Measurements from ENCODE around the gene UBE2Q1. TPM values are rescaled to one million over a fixed set of nuclear protein-coding genes. Genes with fewer than 3 reads are reported as not detected.

The UBE2Q1 gene
- total RNA-seq, 1 experiment from 2014 or later = 52.8 TPM

DNA sequence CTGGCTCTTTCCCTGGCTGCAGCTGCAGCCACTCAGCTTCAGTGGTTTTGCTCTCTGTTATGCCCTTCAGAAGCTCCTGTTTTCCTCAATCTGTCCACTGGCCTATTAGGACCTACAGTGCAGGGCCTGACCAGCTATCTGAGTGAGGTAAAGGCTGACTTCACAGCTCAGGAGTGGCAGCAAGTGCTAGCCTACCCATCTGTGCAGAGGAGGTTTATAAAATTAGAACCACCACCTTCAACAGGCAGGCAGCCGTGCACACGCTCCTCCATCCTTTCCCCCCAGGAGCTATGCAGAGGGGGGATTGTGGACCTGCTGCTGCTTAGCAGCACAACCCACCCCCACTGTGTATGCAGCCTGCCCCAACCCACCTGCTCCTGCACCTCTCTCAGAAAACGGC lies 41.2 kb upstream of the UBE2Q1 start:
- TF ChIP-seq EZH2 (IDR thresholded peaks at IDR 0.05; ENCODE audit: low read depth) = no peak
- TF ChIP-seq, protein P1, sequence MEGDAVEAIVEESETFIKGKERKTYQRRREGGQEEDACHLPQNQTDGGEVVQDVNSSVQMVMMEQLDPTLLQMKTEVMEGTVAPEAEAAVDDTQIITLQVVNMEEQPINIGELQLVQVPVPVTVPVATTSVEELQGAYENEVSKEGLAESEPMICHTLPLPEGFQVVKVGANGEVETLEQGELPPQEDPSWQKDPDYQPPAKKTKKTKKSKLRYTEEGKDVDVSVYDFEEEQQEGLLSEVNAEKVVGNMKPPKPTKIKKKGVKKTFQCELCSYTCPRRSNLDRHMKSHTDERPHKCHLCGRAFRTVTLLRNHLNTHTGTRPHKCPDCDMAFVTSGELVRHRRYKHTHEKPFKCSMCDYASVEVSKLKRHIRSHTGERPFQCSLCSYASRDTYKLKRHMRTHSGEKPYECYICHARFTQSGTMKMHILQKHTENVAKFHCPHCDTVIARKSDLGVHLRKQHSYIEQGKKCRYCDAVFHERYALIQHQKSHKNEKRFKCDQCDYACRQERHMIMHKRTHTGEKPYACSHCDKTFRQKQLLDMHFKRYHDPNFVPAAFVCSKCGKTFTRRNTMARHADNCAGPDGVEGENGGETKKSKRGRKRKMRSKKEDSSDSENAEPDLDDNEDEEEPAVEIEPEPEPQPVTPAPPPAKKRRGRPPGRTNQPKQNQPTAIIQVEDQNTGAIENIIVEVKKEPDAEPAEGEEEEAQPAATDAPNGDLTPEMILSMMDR (conservative IDR thresholded peaks at IDR 0.05) = no peak
- H3K9me2 ChIP-seq (ENCODE audit: insufficient read depth) = no peaks in the 10 kb centered on the region
- intact Hi-C loops (cut with micrococcal nuclease; ENCODE audit: unreplicated experiment) = no loop called here
- no peak for DNase-seq
- ChIA-PET POLR2A (ENCODE audit: unreplicated experiment) (no interaction called here), CTCF (no interaction called here)
- peaks cover 38% of the 10 kb centered on the region for H4K20me1 ChIP-seq (ENCODE audit: insufficient read depth)
- H3K36me3 ChIP-seq (ENCODE audit: low read depth) = peaks cover 38% of the 10 kb centered on the region
- no peak overlapping the region for H3K4me3 ChIP-seq
- H3K79me2 ChIP-seq (ENCODE audit: low read depth) = peaks cover 36% of the 10 kb centered on the region
- H3K27ac ChIP-seq = no peak overlapping the region
- no peak overlapping the region for H2AFZ ChIP-seq
- H3K9me3 ChIP-seq (ENCODE audit: insufficient read depth, low read depth) = no peaks in the 10 kb centered on the region
- no TSS peak for BruUV-seq (replicated peaks)
- H3F3A ChIP-seq (ENCODE audit: insufficient read depth, low read depth) = no peaks in the 10 kb centered on the region
- H3K4me1 ChIP-seq (replicated peaks; ENCODE audit: insufficient read depth) = no peaks in the 10 kb centered on the region
- H3K4me2 ChIP-seq = no peak overlapping the region
- no peaks in the 10 kb centered on the region for H3K27me3 ChIP-seq (ENCODE audit: insufficient read depth, low read depth)

DNA sequence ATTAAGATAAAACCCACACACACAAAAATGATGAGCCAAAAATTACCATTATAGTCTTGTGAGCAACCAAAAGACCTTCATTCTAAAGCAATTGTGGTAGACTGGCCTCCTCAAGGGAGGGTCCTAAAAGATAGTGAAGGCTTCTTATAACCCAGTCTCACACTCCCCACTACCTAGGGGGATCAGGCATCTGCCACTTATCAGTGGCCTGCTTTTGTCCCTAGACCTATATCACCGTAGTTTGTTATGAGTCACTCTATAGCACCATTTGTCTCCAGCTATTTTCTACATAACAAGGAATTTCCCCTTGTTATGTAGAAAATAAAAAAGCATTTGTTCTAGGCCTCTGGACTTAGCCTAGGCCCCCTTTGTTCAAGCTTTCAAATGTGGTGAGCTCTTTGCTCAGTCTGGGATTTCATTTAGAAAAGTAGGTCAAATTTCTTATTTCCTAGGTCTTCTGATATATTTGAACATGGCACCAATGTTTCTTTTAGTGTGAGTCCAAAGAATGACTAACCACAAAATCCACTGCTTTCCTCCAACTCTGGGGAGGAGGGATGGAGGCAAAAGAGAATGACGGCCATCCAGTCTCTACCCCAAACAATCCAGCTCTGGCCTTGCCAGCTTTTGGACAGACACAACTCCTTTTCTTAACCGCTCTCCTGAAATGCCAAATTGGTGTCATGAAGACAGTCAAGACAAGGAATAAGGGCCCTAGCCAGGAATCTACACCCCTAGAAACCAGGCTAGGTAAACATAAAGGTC lies 40.6 kb upstream of the UBE2Q1 start:
- ChIA-PET CTCF (no interaction called here), POLR2A (ENCODE audit: unreplicated experiment) (no interaction called here)
- H3K4me3 ChIP-seq = no peak overlapping the region
- no peaks in the 10 kb centered on the region for H3K27me3 ChIP-seq (ENCODE audit: insufficient read depth, low read depth)
- no peaks in the 10 kb centered on the region for H3K9me3 ChIP-seq (ENCODE audit: insufficient read depth, low read depth)
- no peak overlapping the region for H3K4me2 ChIP-seq
- no peak overlapping the region for H2AFZ ChIP-seq
- H3K79me2 ChIP-seq (ENCODE audit: low read depth) = peaks cover 30% of the 10 kb centered on the region
- intact Hi-C loops (cut with micrococcal nuclease; ENCODE audit: unreplicated experiment) = no loop called here
- no peak overlapping the region for H3K27ac ChIP-seq
- no TSS peak for BruUV-seq (replicated peaks)
- H3K36me3 ChIP-seq (ENCODE audit: low read depth) = peaks cover 42% of the 10 kb centered on the region
- no peaks in the 10 kb centered on the region for H3K9me2 ChIP-seq (ENCODE audit: insufficient read depth)
- TF ChIP-seq EZH2 (IDR thresholded peaks at IDR 0.05; ENCODE audit: low read depth) = no peak
- TF ChIP-seq, protein P1 (conservative IDR thresholded peaks at IDR 0.05) = no peak
- no peaks in the 10 kb centered on the region for H3K4me1 ChIP-seq (replicated peaks; ENCODE audit: insufficient read depth)
- peaks cover 35% of the 10 kb centered on the region for H4K20me1 ChIP-seq (ENCODE audit: insufficient read depth)
- DNase-seq = no peak
- H3F3A ChIP-seq (ENCODE audit: insufficient read depth, low read depth) = no peaks in the 10 kb centered on the region

DNA sequence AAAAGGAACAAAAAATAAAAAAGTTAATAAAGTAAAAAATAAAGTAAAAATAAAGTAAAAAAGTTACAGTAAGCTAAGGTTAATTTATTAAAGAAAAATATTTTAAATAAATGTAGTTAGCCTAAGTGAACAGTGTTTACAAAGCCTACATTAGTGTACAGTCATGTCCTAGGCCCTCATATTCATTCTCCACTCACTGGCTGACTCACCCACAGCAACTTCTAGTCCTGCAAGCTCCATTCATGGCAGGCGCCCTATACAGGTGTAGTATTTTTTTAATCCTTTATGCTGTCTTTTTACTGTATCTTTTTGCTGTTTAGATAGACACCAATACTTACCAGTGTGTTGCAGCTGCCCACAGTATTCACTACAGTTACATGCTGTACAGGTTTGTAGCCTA lies 37.2 kb upstream of the UBE2Q1 start:
- H3K36me3 ChIP-seq (ENCODE audit: low read depth) = peaks cover 51% of the 10 kb centered on the region
- H3K9me3 ChIP-seq (ENCODE audit: insufficient read depth, low read depth) = no peaks in the 10 kb centered on the region
- no peak for TF ChIP-seq EZH2 (IDR thresholded peaks at IDR 0.05; ENCODE audit: low read depth)
- H3K9me2 ChIP-seq (ENCODE audit: insufficient read depth) = no peaks in the 10 kb centered on the region
- no peaks in the 10 kb centered on the region for H3K4me1 ChIP-seq (replicated peaks; ENCODE audit: insufficient read depth)
- no peaks in the 10 kb centered on the region for H3K27me3 ChIP-seq (ENCODE audit: insufficient read depth, low read depth)
- H3K4me3 ChIP-seq = no peak overlapping the region
- no peaks in the 10 kb centered on the region for H3K79me2 ChIP-seq (ENCODE audit: low read depth)
- no peak overlapping the region for H2AFZ ChIP-seq
- no peaks in the 10 kb centered on the region for H3F3A ChIP-seq (ENCODE audit: insufficient read depth, low read depth)
- no peak overlapping the region for H3K27ac ChIP-seq
- ChIA-PET CTCF (no interaction called here), POLR2A (ENCODE audit: unreplicated experiment) (no interaction called here)
- no TSS peak for BruUV-seq (replicated peaks)
- H3K4me2 ChIP-seq = no peak overlapping the region
- DNase-seq = no peak
- intact Hi-C loops (cut with micrococcal nuclease; ENCODE audit: unreplicated experiment) = no loop called here
- peaks cover 23% of the 10 kb centered on the region for H4K20me1 ChIP-seq (ENCODE audit: insufficient read depth)

DNA sequence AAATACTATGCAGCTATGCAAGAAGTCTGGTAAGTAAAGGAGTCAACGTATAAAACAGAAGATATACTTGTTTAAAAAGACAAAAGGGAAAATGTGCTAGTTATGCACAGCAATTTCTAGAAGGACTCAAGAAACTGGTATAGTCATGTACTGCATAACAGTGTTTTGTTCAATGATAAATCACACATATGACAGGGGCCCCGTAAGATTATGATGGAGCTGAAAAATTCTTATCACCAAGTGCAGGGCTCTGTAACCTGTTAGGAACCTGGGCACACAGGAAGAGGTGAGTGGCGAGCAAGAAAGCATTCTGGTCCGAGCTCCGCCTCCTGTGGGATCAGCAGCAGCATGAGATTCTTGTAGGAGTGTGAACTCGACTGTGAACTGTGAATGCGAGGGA lies 36.3 kb upstream of the UBE2Q1 start:
- no peak overlapping the region for H3K4me3 ChIP-seq
- peaks cover 16% of the 10 kb centered on the region for H4K20me1 ChIP-seq (ENCODE audit: insufficient read depth)
- H3F3A ChIP-seq (ENCODE audit: insufficient read depth, low read depth) = no peaks in the 10 kb centered on the region
- H3K9me3 ChIP-seq (ENCODE audit: insufficient read depth, low read depth) = no peaks in the 10 kb centered on the region
- intact Hi-C loops (cut with micrococcal nuclease; ENCODE audit: unreplicated experiment) = no loop called here
- peaks cover 53% of the 10 kb centered on the region for H3K36me3 ChIP-seq (ENCODE audit: low read depth)
- BruUV-seq (replicated peaks) = no TSS peak
- H3K4me2 ChIP-seq = no peak overlapping the region
- no peaks in the 10 kb centered on the region for H3K4me1 ChIP-seq (replicated peaks; ENCODE audit: insufficient read depth)
- no peak overlapping the region for H3K27ac ChIP-seq
- DNase-seq = no peak
- no peaks in the 10 kb centered on the region for H3K9me2 ChIP-seq (ENCODE audit: insufficient read depth)
- POLR2A ChIA-PET (ENCODE audit: unreplicated experiment) = no interaction called here
- H3K79me2 ChIP-seq (ENCODE audit: low read depth) = no peaks in the 10 kb centered on the region
- TF ChIP-seq EZH2 (IDR thresholded peaks at IDR 0.05; ENCODE audit: low read depth) = no peak
- TF ChIP-seq, protein P1 (conservative IDR thresholded peaks at IDR 0.05) = no peak
- CTCF ChIA-PET = interaction anchor here (0.6 kb wide), 1 partner anchor 456 kb away, joined by 3 read pairs; the partner anchor contains the start of gene ADAM15
- no peaks in the 10 kb centered on the region for H3K27me3 ChIP-seq (ENCODE audit: insufficient read depth, low read depth)
- no peak overlapping the region for H2AFZ ChIP-seq

Data from PC-9 (cell line).